Measurements from ENCODE around the gene SRSF8.
"Not testable (repeated sequence)": the region's sequence is repeated elsewhere in the genome, so short reads cannot be mapped to it uniquely, and the experiment has no call there.

SRSF8 gene

GRCh38 chr11:95108159-95108611, 41.5 kb downstream of the SRSF8 start:
- Histone ChIP-seq H3K36me3 (ENCODE audit: insufficient read depth) (no peaks in the 10 kb centered on the region), H2AFZ (ENCODE audit: low read depth) (no peak overlapping the region), H3K4me1 (ENCODE audit: low read depth, poor library complexity, severe bottlenecking) (no peaks in the 10 kb centered on the region), H3K9ac (no peak overlapping the region), H3K4me3 (IDR thresholded peaks at IDR 0.05; ENCODE audit: insufficient read depth, low read depth, low read length) (no peak overlapping the region), H4K20me1 (ENCODE audit: insufficient read depth) (no peaks in the 10 kb centered on the region), H3K4me2 (no peak overlapping the region), H3K79me2 (ENCODE audit: insufficient read depth, low read depth) (no peaks in the 10 kb centered on the region), H3K27ac (no peak overlapping the region), H3K27me3 (ENCODE audit: insufficient read depth, low read depth) (no peaks in the 10 kb centered on the region)
- TF ChIP-seq CTCF (conservative IDR thresholded peaks at IDR 0.05; ENCODE audit: low read depth, low read length) = no peak

- no peak overlapping the region for H3K27ac ChIP-seq
- TF ChIP-seq CTCF (conservative IDR thresholded peaks at IDR 0.05; ENCODE audit: low read depth, low read length) = no peak
- H3K4me3 ChIP-seq (IDR thresholded peaks at IDR 0.05; ENCODE audit: insufficient read depth, low read depth, low read length) = no peak overlapping the region
- no peaks in the 10 kb centered on the region for H3K4me1 ChIP-seq (ENCODE audit: low read depth, poor library complexity, severe bottlenecking)
- no peak overlapping the region for H2AFZ ChIP-seq (ENCODE audit: low read depth)
- H3K27me3 ChIP-seq (ENCODE audit: insufficient read depth, low read depth) = no peaks in the 10 kb centered on the region
- no peak overlapping the region for H3K9ac ChIP-seq
- no peaks in the 10 kb centered on the region for H3K36me3 ChIP-seq (ENCODE audit: insufficient read depth)
- H3K79me2 ChIP-seq (ENCODE audit: insufficient read depth, low read depth) = no peaks in the 10 kb centered on the region
- no peaks in the 10 kb centered on the region for H4K20me1 ChIP-seq (ENCODE audit: insufficient read depth)
- no peak overlapping the region for H3K4me2 ChIP-seq
Measured at GRCh38 chr11:95108671-95109551, 42.2 kb downstream of the SRSF8 start.

GRCh38 chr11:95111471-95111870, 44.8 kb downstream of the SRSF8 start:
- H3K4me3 ChIP-seq (IDR thresholded peaks at IDR 0.05; ENCODE audit: insufficient read depth, low read depth, low read length); H3K9ac ChIP-seq; H3K27ac ChIP-seq; H3K79me2 ChIP-seq (ENCODE audit: insufficient read depth, low read depth); H3K4me1 ChIP-seq (ENCODE audit: low read depth, poor library complexity, severe bottlenecking); H3K4me2 ChIP-seq; H3K27me3 ChIP-seq (ENCODE audit: insufficient read depth, low read depth); H3K36me3 ChIP-seq (ENCODE audit: insufficient read depth); H2AFZ ChIP-seq (ENCODE audit: low read depth); H4K20me1 ChIP-seq (ENCODE audit: insufficient read depth): not testable (repeated sequence)

GRCh38 chr11:95111923-95112540, 45.3 kb downstream of the SRSF8 start:
- H3K4me2 ChIP-seq = no peak overlapping the region
- TF ChIP-seq CTCF (conservative IDR thresholded peaks at IDR 0.05; ENCODE audit: low read depth, low read length) = no peak
- no peak overlapping the region for H2AFZ ChIP-seq (ENCODE audit: low read depth)

GRCh38 chr11:95115597-95115996, 48.9 kb downstream of the SRSF8 start:
- H3K36me3 ChIP-seq (ENCODE audit: insufficient read depth) = no peaks in the 10 kb centered on the region
- H3K4me3 ChIP-seq (IDR thresholded peaks at IDR 0.05; ENCODE audit: insufficient read depth, low read depth, low read length) = no peak overlapping the region
- no peaks in the 10 kb centered on the region for H3K4me1 ChIP-seq (ENCODE audit: low read depth, poor library complexity, severe bottlenecking)
- H3K27me3 ChIP-seq (ENCODE audit: insufficient read depth, low read depth) = no peaks in the 10 kb centered on the region
- H3K79me2 ChIP-seq (ENCODE audit: insufficient read depth, low read depth) = no peaks in the 10 kb centered on the region
- H3K9ac ChIP-seq = no peak overlapping the region
- TF ChIP-seq CTCF (conservative IDR thresholded peaks at IDR 0.05; ENCODE audit: low read depth, low read length) = no peak
- no peak overlapping the region for H3K27ac ChIP-seq
- H4K20me1 ChIP-seq (ENCODE audit: insufficient read depth) = no peaks in the 10 kb centered on the region
- no peak overlapping the region for H3K4me2 ChIP-seq
- H2AFZ ChIP-seq (ENCODE audit: low read depth) = no peak overlapping the region

More at GRCh38 chr11:95111923-95112540, 45.3 kb downstream of the SRSF8 start:
- Histone ChIP-seq H3K79me2 (ENCODE audit: insufficient read depth, low read depth) (no peaks in the 10 kb centered on the region), H3K4me1 (ENCODE audit: low read depth, poor library complexity, severe bottlenecking) (no peaks in the 10 kb centered on the region), H3K27ac (no peak overlapping the region), H3K36me3 (ENCODE audit: insufficient read depth) (no peaks in the 10 kb centered on the region), H4K20me1 (ENCODE audit: insufficient read depth) (no peaks in the 10 kb centered on the region), H3K4me3 (IDR thresholded peaks at IDR 0.05; ENCODE audit: insufficient read depth, low read depth, low read length) (no peak overlapping the region), H3K9ac (no peak overlapping the region), H3K27me3 (ENCODE audit: insufficient read depth, low read depth) (no peaks in the 10 kb centered on the region)
